ENCODE results near the gene PRSS37.

DNA sequence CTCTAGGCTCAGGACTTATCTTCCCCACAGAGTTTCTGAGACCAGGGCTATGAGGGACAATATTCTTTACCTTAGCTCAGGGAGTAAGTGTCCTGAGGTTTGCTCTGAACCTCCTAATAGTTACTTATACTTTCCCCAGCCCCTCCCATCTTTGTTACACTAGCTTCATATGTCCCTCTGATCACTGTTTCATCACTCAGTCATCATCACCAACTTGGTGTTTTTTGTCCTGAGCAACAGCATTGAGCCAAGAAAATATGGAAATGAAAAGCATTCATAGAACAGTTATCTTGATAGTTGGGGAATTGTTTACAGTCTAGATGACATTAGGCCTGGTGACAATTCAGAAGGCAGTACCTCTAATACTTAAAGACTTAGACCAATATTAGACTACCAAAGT is at the start of gene PRSS37:
- TF ChIP-seq EZH2 (IDR thresholded peaks at IDR 0.05; ENCODE audit: insufficient read depth, poor library complexity, severe bottlenecking) = no peak
- TF ChIP-seq EZH2phosphoT487 (IDR thresholded peaks at IDR 0.05; ENCODE audit: insufficient read depth, low read depth) = no peak
